Epithelial cell of esophagus (primary cell): ENCODE measurements around the gene RBMS1.
"Not testable (repeated sequence)": the region's sequence is repeated elsewhere in the genome, so short reads cannot be mapped to it uniquely, and the experiment has no call there.

Source experiments
- DNase-seq: peaks from one replicate; pipeline ENCODE4 v3.0.0; 2010; ENCODE audit warnings: low read depth
- H3K4me3 ChIP-seq: 2 replicates; pipeline ENCODE4 v1.5.1; 2011; ENCODE audit warnings: mild to moderate bottlenecking, low read length, control low read depth
- TF ChIP-seq, protein P1 (sequence below): IDR thresholded peaks from 2 replicates; pipeline ENCODE4 v1.5.1; 2011; ENCODE audit warnings: low read depth, mild to moderate bottlenecking, low read length, control low read depth, inconsistent platforms; ENCODE audit not compliant: insufficient read depth; ENCODE audit errors: missing control alignments

Gene RBMS1

DNA sequence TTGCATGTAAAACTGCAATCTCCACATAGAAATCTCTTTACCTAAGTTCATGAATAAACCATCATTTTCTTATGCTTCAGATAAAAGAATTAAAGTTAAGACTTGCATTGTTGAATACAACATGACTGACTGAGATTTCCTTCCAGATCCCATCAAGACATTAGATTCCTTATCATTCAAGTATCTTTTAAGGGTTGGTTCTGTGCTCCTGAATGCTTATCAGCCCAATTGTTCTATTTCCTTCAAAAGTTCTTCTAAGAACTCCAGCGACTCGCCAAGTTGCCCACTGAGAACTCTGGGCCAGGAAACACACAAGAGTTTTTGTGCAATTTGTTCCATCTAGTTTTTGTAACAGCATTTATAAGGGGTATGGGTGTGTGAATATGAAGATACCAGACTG, 120.3 kb downstream of the RBMS1 start:
- no peak overlapping the region for H3K4me3 ChIP-seq
- DNase-seq: no peak
- TF ChIP-seq, protein P1, sequence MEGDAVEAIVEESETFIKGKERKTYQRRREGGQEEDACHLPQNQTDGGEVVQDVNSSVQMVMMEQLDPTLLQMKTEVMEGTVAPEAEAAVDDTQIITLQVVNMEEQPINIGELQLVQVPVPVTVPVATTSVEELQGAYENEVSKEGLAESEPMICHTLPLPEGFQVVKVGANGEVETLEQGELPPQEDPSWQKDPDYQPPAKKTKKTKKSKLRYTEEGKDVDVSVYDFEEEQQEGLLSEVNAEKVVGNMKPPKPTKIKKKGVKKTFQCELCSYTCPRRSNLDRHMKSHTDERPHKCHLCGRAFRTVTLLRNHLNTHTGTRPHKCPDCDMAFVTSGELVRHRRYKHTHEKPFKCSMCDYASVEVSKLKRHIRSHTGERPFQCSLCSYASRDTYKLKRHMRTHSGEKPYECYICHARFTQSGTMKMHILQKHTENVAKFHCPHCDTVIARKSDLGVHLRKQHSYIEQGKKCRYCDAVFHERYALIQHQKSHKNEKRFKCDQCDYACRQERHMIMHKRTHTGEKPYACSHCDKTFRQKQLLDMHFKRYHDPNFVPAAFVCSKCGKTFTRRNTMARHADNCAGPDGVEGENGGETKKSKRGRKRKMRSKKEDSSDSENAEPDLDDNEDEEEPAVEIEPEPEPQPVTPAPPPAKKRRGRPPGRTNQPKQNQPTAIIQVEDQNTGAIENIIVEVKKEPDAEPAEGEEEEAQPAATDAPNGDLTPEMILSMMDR: no peak

DNA sequence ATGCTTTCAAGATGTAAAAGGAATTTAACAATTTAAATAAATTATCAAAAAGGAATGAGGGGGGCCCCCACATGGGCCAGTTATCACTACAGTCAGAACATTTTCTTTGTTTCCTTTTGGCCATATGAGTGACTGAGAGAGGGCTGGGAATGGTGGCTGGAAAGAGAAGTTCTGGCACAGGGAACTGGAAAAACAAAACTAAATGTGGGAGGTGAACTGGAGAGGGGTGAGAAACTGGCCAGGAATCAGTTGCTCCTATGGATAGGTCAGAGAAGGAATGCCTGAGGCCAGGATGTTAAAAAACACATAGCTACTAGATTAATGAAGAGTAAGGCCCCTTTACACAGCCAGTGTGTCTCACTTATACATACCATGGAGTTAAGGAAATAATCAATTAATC, 121.0 kb downstream of the RBMS1 start:
- DNase-seq: no peak
- H3K4me3 ChIP-seq: no peak overlapping the region

DNA sequence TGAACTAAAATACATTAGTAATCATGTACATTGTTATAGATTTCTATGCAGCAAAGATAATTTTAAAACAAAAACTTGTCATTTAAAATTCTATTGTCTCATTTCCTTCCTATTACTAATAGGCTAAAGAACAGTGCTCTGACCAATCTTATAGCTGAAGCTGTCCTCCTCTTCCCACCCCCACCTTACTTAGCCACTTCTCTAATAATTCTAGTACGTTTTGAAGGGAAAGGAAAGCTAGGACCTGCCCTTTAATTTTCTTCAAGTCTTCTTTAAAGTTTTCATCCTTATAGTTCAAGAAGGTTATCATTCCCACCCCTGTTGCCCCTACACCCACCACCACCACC, 121.6 kb downstream of the RBMS1 start:
- no peak for DNase-seq
- TF ChIP-seq, protein P1: no peak
- H3K4me3 ChIP-seq: no peak overlapping the region

More for the DNA sequence above, 121.0 kb downstream of the RBMS1 start:
- TF ChIP-seq, protein P1: no peak

DNA sequence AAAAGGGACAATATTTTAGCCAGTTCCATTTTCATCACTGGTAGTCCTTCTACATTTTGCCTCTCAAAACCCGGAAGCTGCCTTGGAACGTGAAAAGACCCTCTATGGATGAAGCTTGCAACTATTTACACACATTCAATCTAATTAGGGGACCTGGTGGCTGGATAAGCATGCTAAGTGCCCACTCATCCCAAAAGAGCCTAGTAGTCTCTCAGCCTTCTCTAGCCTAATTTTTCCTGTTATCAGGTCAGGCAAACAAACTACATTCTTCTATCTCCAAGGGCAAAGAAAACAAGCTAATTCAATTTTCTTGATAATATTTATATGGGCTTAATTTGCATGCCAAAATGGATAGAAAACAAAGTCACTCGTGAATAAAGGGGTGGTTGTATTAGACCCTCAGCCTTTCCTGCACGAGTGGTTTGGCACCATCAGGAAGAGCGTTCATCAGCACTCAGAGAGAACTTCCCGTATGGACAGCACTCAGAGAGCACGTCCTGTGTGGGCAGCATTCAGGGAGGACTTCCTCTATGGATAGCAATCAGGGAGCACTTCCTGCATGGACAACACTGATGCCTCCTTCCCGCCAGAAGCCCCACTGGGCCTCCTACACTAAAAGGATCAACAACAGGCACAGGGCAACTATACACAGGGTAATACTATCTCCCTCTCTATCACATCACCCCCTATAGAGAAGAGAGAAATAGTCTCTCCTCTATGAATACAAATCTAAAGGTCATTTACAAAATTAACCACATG, 122.2 kb downstream of the RBMS1 start:
- TF ChIP-seq, protein P1: no peak
- no peak for DNase-seq
- no peak overlapping the region for H3K4me3 ChIP-seq

- TF ChIP-seq, protein P1: no peak
- no peak for DNase-seq
- H3K4me3 ChIP-seq: no peak overlapping the region
Measured at GRCh38 chr2:160368988-160369930, 124.3 kb downstream of the RBMS1 start.

DNA sequence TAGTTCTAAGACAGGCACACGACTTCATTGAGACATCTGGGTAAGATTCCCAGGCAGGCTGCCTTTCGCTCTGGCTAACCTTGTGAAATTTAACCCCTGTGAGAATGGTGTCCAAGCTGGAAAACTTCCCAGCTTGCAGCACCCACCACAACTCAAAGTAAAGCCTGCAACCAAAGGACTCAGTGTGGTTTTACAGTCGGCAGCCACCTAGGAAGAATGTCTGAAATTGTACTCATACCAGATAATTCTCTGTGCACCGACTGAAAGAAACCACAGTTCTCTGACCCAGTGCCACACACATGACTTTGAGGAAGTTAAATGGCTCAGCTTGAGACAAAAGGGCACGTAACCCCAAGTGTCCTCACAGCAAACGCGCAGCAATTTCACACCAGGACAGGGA, 125.7 kb downstream of the RBMS1 start:
- TF ChIP-seq, protein P1: no peak
- no peak for DNase-seq
- no peak overlapping the region for H3K4me3 ChIP-seq

GRCh38 chr2:160367139-160367538, 126.5 kb downstream of the RBMS1 start:
- not testable (repeated sequence) for H3K4me3 ChIP-seq

More at GRCh38 chr2:160367139-160367538, 126.5 kb downstream of the RBMS1 start:
- not testable (repeated sequence) for DNase-seq
